Lower leg skin (tissue), 4 donors: Measurements from ENCODE around the gene ZFAND2A. TPM values are rescaled to one million over a fixed set of nuclear protein-coding genes. Genes with fewer than 3 reads are reported as not detected.
"Not testable (repeated sequence)": the region's sequence is repeated elsewhere in the genome, so short reads cannot be mapped to it uniquely, and the experiment has no call there.

Experiments used
- DNase-seq, 2 donors: peaks; one replicate each; pipeline ENCODE4 v3.0.0-alpha.2; 2019; ENCODE audit warnings: low spot score in 2 of 2
- H3K4me3 ChIP-seq: fragments of 200-600 bp; sonication (generic); 2 replicates; pipeline ENCODE4 v1.5.1; 2017; ENCODE audit warnings: mild to moderate bottlenecking, low read depth; ENCODE audit not compliant: poor library complexity, severe bottlenecking
- POLR2A ChIP-seq, 2 donors: fragments of 450-650 bp; IDR thresholded peaks; one replicate each; pipeline ENCODE4 v1.6.1; 2016 to 2017; ENCODE audit warnings: antibody characterized with exemption in 2 of 2, mild to moderate bottlenecking in 1 of 2, moderate library complexity in 1 of 2
- WGBS, 2 donors: methylation state at CpG; one replicate each; pipeline ENCODE4 v1.1.5; 2018; 5-methylcytosine and 5-hydroxymethylcytosine counted together
- intact Hi-C: fragments of 100-400 bp; cut with DNase I; formaldehyde crosslinking; loops from one replicate; pipeline ENCODE4 v1.15.0; 2023; ENCODE audit warnings: low total_unique reads
- total RNA-seq, 4 donors: library from RNA; depleted of rRNA; stranded (reverse); fragments of >200 nt; gene quantifications; one replicate each; pipeline ENCODE4 v1.1.0, GENCODE V29; 2016
- TF ChIP-seq, protein P1 (sequence below), 3 donors: fragments of 450-650 bp; IDR thresholded peaks; one replicate each; pipeline ENCODE4 v1.5.1; 2016; ENCODE audit warnings: antibody characterized with exemption in 3 of 3, mild to moderate bottlenecking in 3 of 3, moderate library complexity in 2 of 3

ZFAND2A gene
- total RNA-seq, 4 donors from 2014 or later, result 9.4 to 26.0 (median 22.8) TPM

DNA sequence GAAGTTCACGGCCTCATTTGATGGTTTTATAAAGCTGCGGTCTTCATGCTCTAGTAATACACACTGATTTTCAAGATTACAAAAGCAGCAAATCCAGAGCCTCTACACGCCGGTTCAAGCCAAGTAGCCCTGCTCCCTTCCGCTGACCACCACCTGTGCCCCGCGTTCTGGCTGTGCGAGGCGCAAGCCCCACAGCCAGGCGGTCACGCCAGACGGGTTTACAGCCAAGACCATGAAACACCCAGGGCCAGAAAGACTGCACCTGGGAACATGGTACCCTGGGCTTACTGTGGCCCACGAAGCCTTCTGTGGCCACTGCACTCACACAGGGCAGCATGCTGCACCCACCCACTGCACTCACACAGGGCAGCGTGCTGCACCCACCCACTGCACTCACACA lies 38.5 kb downstream of the ZFAND2A start:
- TF ChIP-seq, protein P1, sequence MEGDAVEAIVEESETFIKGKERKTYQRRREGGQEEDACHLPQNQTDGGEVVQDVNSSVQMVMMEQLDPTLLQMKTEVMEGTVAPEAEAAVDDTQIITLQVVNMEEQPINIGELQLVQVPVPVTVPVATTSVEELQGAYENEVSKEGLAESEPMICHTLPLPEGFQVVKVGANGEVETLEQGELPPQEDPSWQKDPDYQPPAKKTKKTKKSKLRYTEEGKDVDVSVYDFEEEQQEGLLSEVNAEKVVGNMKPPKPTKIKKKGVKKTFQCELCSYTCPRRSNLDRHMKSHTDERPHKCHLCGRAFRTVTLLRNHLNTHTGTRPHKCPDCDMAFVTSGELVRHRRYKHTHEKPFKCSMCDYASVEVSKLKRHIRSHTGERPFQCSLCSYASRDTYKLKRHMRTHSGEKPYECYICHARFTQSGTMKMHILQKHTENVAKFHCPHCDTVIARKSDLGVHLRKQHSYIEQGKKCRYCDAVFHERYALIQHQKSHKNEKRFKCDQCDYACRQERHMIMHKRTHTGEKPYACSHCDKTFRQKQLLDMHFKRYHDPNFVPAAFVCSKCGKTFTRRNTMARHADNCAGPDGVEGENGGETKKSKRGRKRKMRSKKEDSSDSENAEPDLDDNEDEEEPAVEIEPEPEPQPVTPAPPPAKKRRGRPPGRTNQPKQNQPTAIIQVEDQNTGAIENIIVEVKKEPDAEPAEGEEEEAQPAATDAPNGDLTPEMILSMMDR (IDR thresholded peaks at IDR 0.05), result no peak
- TF ChIP-seq POLR2A (IDR thresholded peaks at IDR 0.05), result no peak
- no peak overlapping the region for H3K4me3 ChIP-seq
- intact Hi-C loops, result no loop called here
- WGBS, 2 donors, result 93 to 96% methylated on average over 11 to 13 of the region's 14 CpGs
- DNase-seq, result no peak

- DNase-seq, result no peak
- WGBS, 2 donors, result 79% methylated on average over 22 of the region's 22 CpGs
- H3K4me3 ChIP-seq, result no peak overlapping the region
- intact Hi-C loops, result no loop called here
- TF ChIP-seq POLR2A (IDR thresholded peaks at IDR 0.05), result no peak
- TF ChIP-seq, protein P1 (IDR thresholded peaks at IDR 0.05), result no peak
These were observed 39.2 kb downstream of the ZFAND2A start for GRCh38 chr7:1120791-1121190.

GRCh38 chr7:1119201-1119600 lies 40.8 kb downstream of the ZFAND2A start:
- 81 to 90% methylated on average over 5 of the region's 5 CpGs for WGBS, 2 donors
- no peak for TF ChIP-seq POLR2A (IDR thresholded peaks at IDR 0.05)
- TF ChIP-seq, protein P1 (IDR thresholded peaks at IDR 0.05), result no peak
- DNase-seq, result no peak
- H3K4me3 ChIP-seq, result no peak overlapping the region
- intact Hi-C loops, result no loop called here

- WGBS, 2 donors, result 95 to 96% methylated on average over 38 of the region's 38 CpGs
- no peak overlapping the region for H3K4me3 ChIP-seq
- no peak for TF ChIP-seq POLR2A (IDR thresholded peaks at IDR 0.05)
- TF ChIP-seq, protein P1 (IDR thresholded peaks at IDR 0.05), result no peak
- intact Hi-C loops, result no loop called here
- DNase-seq, result no peak
These were observed 42.6 kb downstream of the ZFAND2A start for GRCh38 chr7:1117321-1117928.

GRCh38 chr7:1116383-1117008 lies 43.5 kb downstream of the ZFAND2A start:
- WGBS, 2 donors, result 93% methylated on average over 35 to 49 of the region's 49 CpGs
- DNase-seq, H3K4me3 ChIP-seq, intact Hi-C loops: not testable (repeated sequence)

- H3K4me3 ChIP-seq, DNase-seq, intact Hi-C loops: not testable (repeated sequence)
- 92 to 95% methylated on average over 44 of the region's 44 CpGs for WGBS, 2 donors
These were observed 44.6 kb downstream of the ZFAND2A start for GRCh38 chr7:1115171-1116045.
